CD14-positive monocyte (primary cell): ENCODE results near the gene SGK1. TPM values are rescaled to one million over a fixed set of nuclear protein-coding genes. Genes with fewer than 3 reads are reported as not detected.

Experiments
- DNase-seq, 3 donors: peaks; one replicate each; pipeline ENCODE4 v3.0.0-alpha.2; 2011 to 2022
- H2AFZ ChIP-seq: 2 replicates; pipeline ENCODE4 v1.6.0; 2012; ENCODE audit warnings: mild to moderate bottlenecking, low read depth, low read length, inconsistent platforms; ENCODE audit not compliant: insufficient read depth, poor library complexity, severe bottlenecking
- H3K27ac ChIP-seq, 2 donors: 1 replicate in 1 of 2; 2 replicates in 1 of 2; pipeline ENCODE4 v1.5.1; 2012 to 2013; ENCODE audit warnings: low read length in 2 of 2, control low read depth in 1 of 2, inconsistent platforms in 1 of 2, low read depth in 1 of 2, mild to moderate bottlenecking in 1 of 2
- H3K27me3 ChIP-seq, 2 donors: one replicate each; pipeline versions ENCODE4 v1.6.0 to v1.6.1; 2011 to 2013; ENCODE audit warnings: low read length in 2 of 2; ENCODE audit not compliant: control insufficient read depth in 2 of 2, insufficient read depth in 2 of 2
- H3K36me3 ChIP-seq, 2 donors: replicated peaks in 1 of 2; 1 replicate in 1 of 2; 2 replicates in 1 of 2; pipeline versions ENCODE4 v1.5.1 to v1.6.1; 2012 to 2013; ENCODE audit warnings: low read length in 2 of 2, control low read depth in 1 of 2, inconsistent platforms in 1 of 2, mild to moderate bottlenecking in 1 of 2; ENCODE audit not compliant: insufficient read depth in 2 of 2, control insufficient read depth in 1 of 2
- H3K4me1 ChIP-seq, 2 donors: 1 replicate in 1 of 2; 2 replicates in 1 of 2; pipeline versions ENCODE4 v1.5.1 to v1.6.1; 2012 to 2013; ENCODE audit warnings: low read length in 2 of 2, control low read depth in 1 of 2, inconsistent platforms in 1 of 2, mild to moderate bottlenecking in 1 of 2, moderate library complexity in 1 of 2; ENCODE audit not compliant: insufficient read depth in 2 of 2, control insufficient read depth in 1 of 2
- H3K4me2 ChIP-seq: replicated peaks from 2 replicates; pipeline ENCODE3; 2012; ENCODE audit warnings: low read length, moderate library complexity, mild to moderate bottlenecking; ENCODE audit not compliant: poor library complexity, severe bottlenecking; ENCODE audit errors: extremely low read depth
- H3K4me3 ChIP-seq, 3 experiments: fragments of 200-600 bp in 1 of 3; sonication (generic) in 1 of 3; replicated peaks in 1 of 3; 1 replicate in 2 of 3; 2 replicates in 1 of 3; pipeline ENCODE4 v1.5.1; 2011 to 2013; ENCODE audit warnings: low read length in 3 of 3, mild to moderate bottlenecking in 3 of 3, control low read depth in 2 of 3, low read depth in 2 of 3, inconsistent platforms in 1 of 3, moderate library complexity in 1 of 3
- H3K79me2 ChIP-seq: 2 replicates; pipeline ENCODE4 v1.6.0; 2012; ENCODE audit warnings: mild to moderate bottlenecking, control low read depth, inconsistent platforms, low read length, moderate library complexity; ENCODE audit not compliant: insufficient read depth
- H3K9ac ChIP-seq: 2 replicates; pipeline ENCODE4 v1.6.0; 2017; ENCODE audit warnings: low read length, mild to moderate bottlenecking; ENCODE audit not compliant: insufficient read depth, poor library complexity, severe bottlenecking
- H3K9me3 ChIP-seq, 2 donors: replicated peaks in 1 of 2; 1 replicate in 1 of 2; 2 replicates in 1 of 2; pipeline versions ENCODE4 v1.5.1 to v1.6.1; 2012 to 2013; ENCODE audit warnings: low read length in 2 of 2, control low read depth in 1 of 2; ENCODE audit not compliant: control insufficient read depth in 1 of 2, insufficient read depth in 1 of 2
- H4K20me1 ChIP-seq: 2 replicates; pipeline ENCODE4 v1.6.0; 2012; ENCODE audit warnings: mild to moderate bottlenecking, low read length, control low read depth, moderate library complexity; ENCODE audit not compliant: insufficient read depth
- H3K27ac Mint-ChIP-seq, 7 donors: one replicate each; pipeline ENCODE4 v1.8.0; 2020; ENCODE audit warnings: mild to moderate bottlenecking in 7 of 7, mixed read lengths in 7 of 7, moderate library complexity in 6 of 7, inconsistent platforms in 2 of 7
- H3K27me3 Mint-ChIP-seq, 3 donors: one replicate each; pipeline ENCODE4 v1.8.0; 2021 to 2022; ENCODE audit warnings: low read depth in 3 of 3, mild to moderate bottlenecking in 3 of 3, mixed read lengths in 3 of 3, moderate library complexity in 3 of 3, inconsistent platforms in 1 of 3
- H3K36me3 Mint-ChIP-seq, 2 donors: one replicate each; pipeline ENCODE4 v1.8.0; 2020; ENCODE audit warnings: mixed read lengths in 2 of 2, inconsistent platforms in 1 of 2, mild to moderate bottlenecking in 1 of 2
- H3K4me1 Mint-ChIP-seq: one replicate; pipeline ENCODE4 v1.8.0; 2020; ENCODE audit warnings: mild to moderate bottlenecking, mixed read lengths
- H3K4me3 Mint-ChIP-seq, 2 donors: one replicate each; pipeline ENCODE4 v1.8.0; 2020; ENCODE audit warnings: mild to moderate bottlenecking in 2 of 2, mixed read lengths in 2 of 2, moderate library complexity in 1 of 2
- H3K9me3 Mint-ChIP-seq, 7 donors: one replicate each; pipeline ENCODE4 v1.8.0; 2020 to 2022; ENCODE audit warnings: mixed read lengths in 7 of 7, mild to moderate bottlenecking in 6 of 7, moderate library complexity in 6 of 7, inconsistent platforms in 2 of 7
- WGBS: methylation state at CpG from one replicate; pipeline ENCODE4 v1.1.5; 2013; ENCODE audit warnings: missing lambda C conversion rate; ENCODE audit not compliant: insufficient coverage; 5-methylcytosine and 5-hydroxymethylcytosine counted together
- intact Hi-C, 2 donors: fragments of 100-400 bp; cut with micrococcal nuclease; formaldehyde crosslinking; loops; one replicate each; pipeline versions ENCODE4 v1.15.0 to v1.15.1; 2023
- polyA plus RNA-seq, 3 donors: library from polyadenylated mRNA; depleted of rRNA in 1 of 3; unstranded in 2 of 3; stranded (reverse) in 1 of 3; fragments of 300-500 nt in 2 of 3; fragments of >200 nt in 1 of 3; fragmentation: Illumina TruSeq in 2 of 3; gene quantifications; 1 replicate in 2 of 3; 2 replicates in 1 of 3; pipeline ENCODE4 v1.2.3, GENCODE V29; 2012 to 2021
- TF ChIP-seq, protein P1 (sequence below): fragments of 200-600 bp; IDR thresholded peaks from one replicate; pipeline ENCODE4 v1.8.0; 2022; ENCODE audit warnings: antibody characterized with exemption, mild to moderate bottlenecking

Gene SGK1
- polyA plus RNA-seq, 3 donors, result 373 to 419 (median 407) TPM

DNA sequence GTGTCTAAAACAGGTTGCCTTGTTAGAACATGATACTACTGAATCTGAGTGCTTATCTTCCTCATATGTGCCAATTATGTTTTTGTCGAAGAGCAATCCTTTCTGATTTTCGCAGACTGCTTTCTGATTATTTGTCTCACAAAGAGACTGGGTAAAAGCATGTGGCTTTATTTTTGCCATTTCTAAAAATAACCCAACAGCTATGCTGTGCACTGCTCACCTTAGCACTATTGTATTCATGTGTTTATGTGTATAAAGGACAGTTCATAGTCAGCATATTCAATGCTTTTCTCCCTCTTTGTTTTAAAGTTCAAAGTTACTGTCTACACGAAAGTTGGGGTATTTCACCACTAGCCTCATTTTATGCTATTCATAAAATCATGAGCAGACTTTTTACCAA is 127.0 kb downstream of the SGK1 start:
- peaks cover 21% of the 10 kb centered on the region for H3K4me1 Mint-ChIP-seq
- Histone ChIP-seq H3K79me2 (no peaks in the 10 kb centered on the region), H3K9me3 (no peaks in the 10 kb centered on the region), H3K36me3 (no peaks in the 10 kb centered on the region), H3K4me3 (no peak overlapping the region), H3K4me2 (no peak overlapping the region), H3K9ac (no peak overlapping the region), H3K27ac (no peak overlapping the region), H3K4me1 (peaks cover 5 to 8% of the 10 kb centered on the region in 2 donors), H3K27me3 (no peaks in the 10 kb centered on the region), H4K20me1 (no peaks in the 10 kb centered on the region), H2AFZ (no peak overlapping the region)
- peaks cover 0 to 3% (median 0%) of the 10 kb centered on the region in 7 donors for H3K9me3 Mint-ChIP-seq
- no peak overlapping the region for H3K27ac Mint-ChIP-seq
- peaks cover 0 to 3% of the 10 kb centered on the region in 2 donors for H3K36me3 Mint-ChIP-seq
- 90% methylated on average over 2 of the region's 3 CpGs for WGBS
- H3K4me3 Mint-ChIP-seq, result no peak overlapping the region
- H3K27me3 Mint-ChIP-seq, result no peaks in the 10 kb centered on the region
- no peak for DNase-seq
- TF ChIP-seq, protein P1, sequence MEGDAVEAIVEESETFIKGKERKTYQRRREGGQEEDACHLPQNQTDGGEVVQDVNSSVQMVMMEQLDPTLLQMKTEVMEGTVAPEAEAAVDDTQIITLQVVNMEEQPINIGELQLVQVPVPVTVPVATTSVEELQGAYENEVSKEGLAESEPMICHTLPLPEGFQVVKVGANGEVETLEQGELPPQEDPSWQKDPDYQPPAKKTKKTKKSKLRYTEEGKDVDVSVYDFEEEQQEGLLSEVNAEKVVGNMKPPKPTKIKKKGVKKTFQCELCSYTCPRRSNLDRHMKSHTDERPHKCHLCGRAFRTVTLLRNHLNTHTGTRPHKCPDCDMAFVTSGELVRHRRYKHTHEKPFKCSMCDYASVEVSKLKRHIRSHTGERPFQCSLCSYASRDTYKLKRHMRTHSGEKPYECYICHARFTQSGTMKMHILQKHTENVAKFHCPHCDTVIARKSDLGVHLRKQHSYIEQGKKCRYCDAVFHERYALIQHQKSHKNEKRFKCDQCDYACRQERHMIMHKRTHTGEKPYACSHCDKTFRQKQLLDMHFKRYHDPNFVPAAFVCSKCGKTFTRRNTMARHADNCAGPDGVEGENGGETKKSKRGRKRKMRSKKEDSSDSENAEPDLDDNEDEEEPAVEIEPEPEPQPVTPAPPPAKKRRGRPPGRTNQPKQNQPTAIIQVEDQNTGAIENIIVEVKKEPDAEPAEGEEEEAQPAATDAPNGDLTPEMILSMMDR, result no peak
- intact Hi-C loops, result no loop called here

DNA sequence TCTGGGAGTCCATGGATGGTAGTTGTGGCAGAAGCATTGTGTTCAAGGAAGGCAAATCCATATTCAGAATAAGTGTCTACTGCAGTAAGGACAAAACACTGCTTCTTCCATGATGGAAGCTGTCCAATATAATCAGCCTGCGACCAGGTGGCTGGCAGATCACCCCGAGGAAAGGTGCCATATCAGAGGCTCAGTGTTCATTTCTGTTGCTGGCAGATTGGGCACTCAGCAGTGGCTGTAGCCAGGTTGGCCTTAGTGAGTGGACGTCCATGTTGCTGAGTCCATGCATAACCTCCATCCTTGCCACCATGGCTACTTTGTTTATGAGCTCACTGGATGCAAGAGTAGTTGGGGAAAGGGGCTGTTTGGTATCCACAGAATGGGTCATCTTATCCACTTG is 130.2 kb downstream of the SGK1 start:
- no peak overlapping the region for H3K4me3 Mint-ChIP-seq
- no peaks in the 10 kb centered on the region for H4K20me1 ChIP-seq
- peak overlapping the region in 1 of 7 donors; percentile 42 for H3K27ac Mint-ChIP-seq
- no peak overlapping the region for H3K9ac ChIP-seq
- no peak overlapping the region for H2AFZ ChIP-seq
- H3K27me3 Mint-ChIP-seq, result no peaks in the 10 kb centered on the region
- no peaks in the 10 kb centered on the region for H3K79me2 ChIP-seq
- peaks cover 0 to 3% (median 0%) of the 10 kb centered on the region in 7 donors for H3K9me3 Mint-ChIP-seq
- H3K4me3 ChIP-seq, result no peak overlapping the region
- intact Hi-C loops, result no loop called here
- 96% methylated on average over 2 of the region's 3 CpGs for WGBS
- H3K36me3 Mint-ChIP-seq, result peaks cover 0 to 3% of the 10 kb centered on the region in 2 donors
- H3K27me3 ChIP-seq, result no peaks in the 10 kb centered on the region
- H3K4me1 ChIP-seq, result peaks cover 15 to 22% of the 10 kb centered on the region in 2 donors
- H3K36me3 ChIP-seq, result no peaks in the 10 kb centered on the region
- TF ChIP-seq, protein P1, result no peak
- H3K4me2 ChIP-seq, result no peak overlapping the region
- H3K27ac ChIP-seq, result no peak overlapping the region
- H3K9me3 ChIP-seq, result no peaks in the 10 kb centered on the region
- H3K4me1 Mint-ChIP-seq, result peaks cover 29% of the 10 kb centered on the region
- no peak for DNase-seq
